Subcutaneous adipose tissue (tissue), 4 donors: ENCODE results near the gene CX3CR1. TPM values are rescaled to one million over a fixed set of nuclear protein-coding genes. Genes with fewer than 3 reads are reported as not detected.

Experiments used
- total RNA-seq, 4 donors: library from RNA; depleted of rRNA; stranded (reverse); fragments of >200 nt; gene quantifications; one replicate each; pipeline ENCODE4 v1.1.0, GENCODE V29; 2016
- TF ChIP-seq, protein P1 (sequence below): fragments of 450-650 bp; IDR thresholded peaks from one replicate; pipeline ENCODE4 v1.5.1; 2016; ENCODE audit warnings: low read depth, mild to moderate bottlenecking, control low read depth, antibody characterized with exemption, moderate library complexity

Gene CX3CR1, protein sequence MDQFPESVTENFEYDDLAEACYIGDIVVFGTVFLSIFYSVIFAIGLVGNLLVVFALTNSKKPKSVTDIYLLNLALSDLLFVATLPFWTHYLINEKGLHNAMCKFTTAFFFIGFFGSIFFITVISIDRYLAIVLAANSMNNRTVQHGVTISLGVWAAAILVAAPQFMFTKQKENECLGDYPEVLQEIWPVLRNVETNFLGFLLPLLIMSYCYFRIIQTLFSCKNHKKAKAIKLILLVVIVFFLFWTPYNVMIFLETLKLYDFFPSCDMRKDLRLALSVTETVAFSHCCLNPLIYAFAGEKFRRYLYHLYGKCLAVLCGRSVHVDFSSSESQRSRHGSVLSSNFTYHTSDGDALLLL
- under 1 TPM; 0.16 to 0.57 (median 0.20) TPM for total RNA-seq

DNA sequence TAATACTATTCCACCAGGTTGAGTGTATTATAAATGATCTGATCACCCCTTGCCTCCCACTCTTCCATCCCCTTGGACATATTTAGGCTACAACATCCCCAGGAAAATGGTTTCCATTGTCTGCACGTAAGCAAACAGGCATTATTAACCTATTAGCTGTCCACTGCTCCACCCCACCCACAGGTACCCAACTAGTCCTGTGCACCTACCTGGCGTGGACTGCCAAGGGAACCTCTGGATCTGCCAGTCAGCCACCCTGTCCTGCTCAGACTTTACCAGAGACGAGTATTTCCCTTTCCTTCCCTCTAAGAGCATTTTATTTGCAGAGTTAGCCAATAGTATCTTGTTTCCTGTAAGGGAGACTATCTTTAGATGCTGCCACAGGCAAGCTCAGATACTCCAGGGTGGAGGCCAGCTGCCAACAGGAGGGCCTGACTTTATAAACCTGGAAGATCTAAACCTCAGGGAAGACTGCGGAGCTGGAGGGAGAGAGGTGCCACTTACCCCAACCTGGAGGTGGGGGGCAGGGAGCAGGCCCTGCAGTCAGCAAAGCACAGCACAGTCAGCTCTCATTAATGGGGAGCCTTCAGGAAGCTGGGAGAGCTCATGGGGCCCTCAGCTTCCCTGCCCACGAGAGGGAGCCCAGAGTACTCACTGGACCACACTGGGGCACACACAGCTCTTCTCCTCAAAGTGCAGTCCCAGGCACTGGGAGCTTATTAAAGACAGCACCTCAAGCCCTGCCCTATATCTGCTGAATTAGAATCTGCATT is at the start of gene CX3CR1:
CX3CR1 (minus strand) TSS at position 292 of the 773 bp plus-strand sequence. CDS start 13,527 bp downstream, outside the sequence.
- TF ChIP-seq, protein P1, sequence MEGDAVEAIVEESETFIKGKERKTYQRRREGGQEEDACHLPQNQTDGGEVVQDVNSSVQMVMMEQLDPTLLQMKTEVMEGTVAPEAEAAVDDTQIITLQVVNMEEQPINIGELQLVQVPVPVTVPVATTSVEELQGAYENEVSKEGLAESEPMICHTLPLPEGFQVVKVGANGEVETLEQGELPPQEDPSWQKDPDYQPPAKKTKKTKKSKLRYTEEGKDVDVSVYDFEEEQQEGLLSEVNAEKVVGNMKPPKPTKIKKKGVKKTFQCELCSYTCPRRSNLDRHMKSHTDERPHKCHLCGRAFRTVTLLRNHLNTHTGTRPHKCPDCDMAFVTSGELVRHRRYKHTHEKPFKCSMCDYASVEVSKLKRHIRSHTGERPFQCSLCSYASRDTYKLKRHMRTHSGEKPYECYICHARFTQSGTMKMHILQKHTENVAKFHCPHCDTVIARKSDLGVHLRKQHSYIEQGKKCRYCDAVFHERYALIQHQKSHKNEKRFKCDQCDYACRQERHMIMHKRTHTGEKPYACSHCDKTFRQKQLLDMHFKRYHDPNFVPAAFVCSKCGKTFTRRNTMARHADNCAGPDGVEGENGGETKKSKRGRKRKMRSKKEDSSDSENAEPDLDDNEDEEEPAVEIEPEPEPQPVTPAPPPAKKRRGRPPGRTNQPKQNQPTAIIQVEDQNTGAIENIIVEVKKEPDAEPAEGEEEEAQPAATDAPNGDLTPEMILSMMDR: no peak

DNA sequence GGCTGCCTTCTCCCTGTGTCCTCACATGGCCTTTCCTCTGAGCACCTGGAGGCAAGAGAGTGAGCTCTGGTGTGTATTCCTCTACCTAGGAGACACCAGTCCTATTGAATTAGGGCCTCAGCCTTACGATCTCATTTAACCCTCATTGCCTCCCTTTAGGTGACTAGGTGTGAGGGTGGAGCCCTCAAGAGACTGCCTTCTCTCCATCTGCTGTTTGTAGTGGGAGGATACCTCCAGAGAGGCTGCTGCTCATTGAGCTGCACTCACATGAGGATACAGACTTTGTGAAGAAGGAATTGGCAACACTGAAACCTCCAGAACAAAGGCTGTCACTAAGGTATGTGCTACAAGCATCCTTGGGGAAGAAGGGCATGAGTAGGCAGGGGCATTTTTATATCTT is 49.7 kb upstream of the CX3CR1 start, which contains the start of gene CCR8:
CCR8 (plus strand) TSS at position 217 of the 400 bp plus-strand sequence. CDS start 2,623 bp downstream, outside the sequence.
- TF ChIP-seq, protein P1: no peak

DNA sequence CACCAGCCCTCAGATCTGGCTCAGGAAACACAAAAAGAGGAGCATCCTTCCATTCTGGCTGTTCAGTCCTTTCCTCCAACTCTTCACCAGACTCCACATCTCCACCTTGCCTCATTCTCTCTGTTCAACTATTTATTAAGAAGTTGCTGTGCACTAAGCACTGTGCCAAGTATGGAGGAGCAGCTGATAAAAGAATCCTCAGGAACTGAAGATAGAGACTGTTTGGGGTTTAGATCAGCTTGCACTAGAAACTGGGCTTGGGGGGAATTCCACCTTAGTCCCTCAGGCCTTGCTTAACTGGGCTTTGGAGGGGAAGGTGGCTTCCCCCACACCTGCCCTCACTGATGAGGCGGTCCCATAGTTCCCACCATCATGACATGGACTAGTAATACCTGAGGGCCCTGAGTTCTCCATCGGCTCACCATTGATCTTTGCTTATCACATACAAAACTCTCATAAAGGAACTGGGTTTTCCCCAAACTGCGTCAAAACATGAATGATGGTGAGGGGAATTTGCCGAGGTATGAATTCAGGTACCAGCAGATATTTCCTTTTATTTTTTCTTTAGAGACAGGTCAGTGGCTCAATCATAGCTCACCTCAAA is 48.0 kb upstream of the CX3CR1 start:
- TF ChIP-seq, protein P1: no peak

DNA sequence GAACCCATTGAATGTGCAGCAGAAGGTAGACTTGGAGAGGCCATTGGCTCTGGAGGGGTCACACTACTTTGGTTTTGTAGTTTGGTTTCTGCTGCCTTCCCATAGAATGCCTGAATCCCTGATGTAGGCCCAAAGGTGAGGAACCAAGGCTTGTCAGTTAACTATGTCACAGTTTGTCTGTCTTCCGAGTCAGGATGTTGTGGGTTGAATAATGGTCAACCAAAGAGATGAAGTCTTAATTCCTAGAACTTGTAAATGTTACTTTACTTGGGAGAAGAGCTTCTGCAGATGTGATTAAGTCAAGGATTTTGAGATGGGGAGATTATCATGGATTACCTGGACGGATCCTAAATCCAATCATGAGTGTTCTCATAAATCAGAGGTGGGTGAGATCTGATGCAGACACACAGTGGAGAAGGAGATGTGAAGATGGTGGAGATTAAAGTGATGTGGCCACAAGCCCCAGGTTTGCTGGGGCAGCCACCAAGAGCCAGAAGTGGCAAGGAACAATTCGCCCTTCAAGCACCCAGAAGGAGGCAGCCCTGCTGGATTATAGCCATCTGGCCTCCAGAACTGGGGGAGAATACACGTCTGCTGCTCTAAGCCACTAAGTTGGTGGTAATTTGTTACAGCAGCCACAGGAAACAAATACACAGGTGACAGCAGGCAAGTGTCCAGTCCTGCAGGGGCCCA is 47.4 kb upstream of the CX3CR1 start:
- TF ChIP-seq, protein P1: no peak

DNA sequence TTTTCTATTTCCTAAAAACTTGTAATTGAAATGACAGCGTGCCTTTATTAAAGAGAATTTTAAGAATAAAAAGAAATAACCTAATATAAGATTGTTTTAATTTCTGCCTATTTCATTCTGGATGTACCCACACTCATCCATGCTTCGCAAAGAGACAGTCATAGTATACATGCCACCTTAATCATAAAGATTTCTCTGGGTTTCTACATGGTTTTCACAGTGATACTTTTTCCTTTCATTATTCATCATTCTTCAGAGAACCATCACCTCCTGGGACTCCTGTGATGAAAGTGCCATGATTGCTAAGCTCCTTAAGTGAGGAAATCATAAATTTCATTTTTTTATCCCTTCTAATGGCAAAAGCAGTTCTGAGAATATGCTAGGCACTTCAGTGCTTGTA is 45.4 kb upstream of the CX3CR1 start:
- TF ChIP-seq, protein P1: no peak

DNA sequence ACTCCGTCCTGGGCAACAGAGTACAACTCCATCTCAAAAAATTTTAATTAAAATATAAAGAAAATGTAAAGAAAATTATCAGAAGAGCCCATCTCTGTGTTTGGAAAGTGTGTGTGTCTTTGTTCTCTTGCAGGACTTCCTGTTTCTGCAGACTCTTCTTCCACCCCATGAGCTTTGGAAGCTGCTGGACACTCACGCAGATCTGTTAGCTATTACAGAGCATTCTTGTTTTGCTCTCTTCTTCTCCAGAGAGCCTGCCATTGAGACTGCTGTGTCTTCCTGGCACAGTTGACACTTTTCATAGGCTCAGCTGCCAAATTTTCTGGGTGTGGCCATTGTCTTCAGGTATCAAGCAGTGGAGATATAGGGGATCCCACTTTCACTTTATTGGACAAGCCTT is 43.7 kb upstream of the CX3CR1 start:
- TF ChIP-seq, protein P1: no peak
